ENCODE measurements around the gene HRAS. TPM values are rescaled to one million over a fixed set of nuclear protein-coding genes. Genes with fewer than 3 reads are reported as not detected.

HRAS gene
- total RNA-seq, 1 donor from 2014 or later: 43.9 TPM

DNA sequence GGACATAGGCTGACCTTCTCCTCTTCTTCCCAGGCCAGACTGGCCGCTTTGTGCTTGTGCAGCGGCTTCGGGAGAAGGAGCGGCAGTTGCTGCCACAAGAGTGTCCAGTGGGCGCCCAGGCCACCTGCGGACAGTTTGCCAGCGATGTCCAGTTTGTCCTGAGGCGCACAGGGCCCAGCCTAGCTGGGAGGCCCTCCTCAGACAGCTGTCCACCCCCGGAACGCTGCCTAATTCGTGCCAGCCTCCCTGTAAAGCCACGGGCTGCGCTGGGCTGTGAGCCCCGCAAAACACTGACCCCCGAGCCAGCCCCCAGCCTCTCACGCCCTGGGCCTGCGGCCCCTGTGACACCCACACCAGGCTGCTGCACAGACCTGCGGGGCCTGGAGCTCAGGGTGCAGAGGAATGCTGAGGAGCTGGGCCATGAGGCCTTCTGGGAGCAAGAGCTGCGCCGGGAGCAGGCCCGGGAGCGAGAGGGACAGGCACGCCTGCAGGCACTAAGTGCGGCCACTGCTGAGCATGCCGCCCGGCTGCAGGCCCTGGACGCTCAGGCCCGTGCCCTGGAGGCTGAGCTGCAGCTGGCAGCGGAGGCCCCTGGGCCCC is 26.8 kb upstream of the HRAS start:
- Mint-ChIP-seq H3K27ac (no peak overlapping the region), H3K9me3 (no peaks in the 10 kb centered on the region), H3K4me1 (peaks cover 15% of the 10 kb centered on the region), H3K4me3 (peak overlapping the region; percentile 84), H3K27me3 (no peaks in the 10 kb centered on the region), H3K36me3 (ENCODE audit: low read depth) (peaks cover 5% of the 10 kb centered on the region)
- no peak for DNase-seq
- ChIA-PET CTCF (no interaction called here), POLR2A (interaction anchor here (0.6 to 4.8 kb wide), 6 partner anchors 14 to 87 kb away, joined by 3 to 26 read pairs (median 4); partner anchors contain the start of genes HRAS, IRF7, LRRC56 and PHRF1)
- ATAC-seq (ENCODE audit: low read depth): no peak
- intact Hi-C loops (cut with micrococcal nuclease): no loop called here
- TF ChIP-seq, protein P1, sequence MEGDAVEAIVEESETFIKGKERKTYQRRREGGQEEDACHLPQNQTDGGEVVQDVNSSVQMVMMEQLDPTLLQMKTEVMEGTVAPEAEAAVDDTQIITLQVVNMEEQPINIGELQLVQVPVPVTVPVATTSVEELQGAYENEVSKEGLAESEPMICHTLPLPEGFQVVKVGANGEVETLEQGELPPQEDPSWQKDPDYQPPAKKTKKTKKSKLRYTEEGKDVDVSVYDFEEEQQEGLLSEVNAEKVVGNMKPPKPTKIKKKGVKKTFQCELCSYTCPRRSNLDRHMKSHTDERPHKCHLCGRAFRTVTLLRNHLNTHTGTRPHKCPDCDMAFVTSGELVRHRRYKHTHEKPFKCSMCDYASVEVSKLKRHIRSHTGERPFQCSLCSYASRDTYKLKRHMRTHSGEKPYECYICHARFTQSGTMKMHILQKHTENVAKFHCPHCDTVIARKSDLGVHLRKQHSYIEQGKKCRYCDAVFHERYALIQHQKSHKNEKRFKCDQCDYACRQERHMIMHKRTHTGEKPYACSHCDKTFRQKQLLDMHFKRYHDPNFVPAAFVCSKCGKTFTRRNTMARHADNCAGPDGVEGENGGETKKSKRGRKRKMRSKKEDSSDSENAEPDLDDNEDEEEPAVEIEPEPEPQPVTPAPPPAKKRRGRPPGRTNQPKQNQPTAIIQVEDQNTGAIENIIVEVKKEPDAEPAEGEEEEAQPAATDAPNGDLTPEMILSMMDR (IDR thresholded peaks at IDR 0.05): no peak

DNA sequence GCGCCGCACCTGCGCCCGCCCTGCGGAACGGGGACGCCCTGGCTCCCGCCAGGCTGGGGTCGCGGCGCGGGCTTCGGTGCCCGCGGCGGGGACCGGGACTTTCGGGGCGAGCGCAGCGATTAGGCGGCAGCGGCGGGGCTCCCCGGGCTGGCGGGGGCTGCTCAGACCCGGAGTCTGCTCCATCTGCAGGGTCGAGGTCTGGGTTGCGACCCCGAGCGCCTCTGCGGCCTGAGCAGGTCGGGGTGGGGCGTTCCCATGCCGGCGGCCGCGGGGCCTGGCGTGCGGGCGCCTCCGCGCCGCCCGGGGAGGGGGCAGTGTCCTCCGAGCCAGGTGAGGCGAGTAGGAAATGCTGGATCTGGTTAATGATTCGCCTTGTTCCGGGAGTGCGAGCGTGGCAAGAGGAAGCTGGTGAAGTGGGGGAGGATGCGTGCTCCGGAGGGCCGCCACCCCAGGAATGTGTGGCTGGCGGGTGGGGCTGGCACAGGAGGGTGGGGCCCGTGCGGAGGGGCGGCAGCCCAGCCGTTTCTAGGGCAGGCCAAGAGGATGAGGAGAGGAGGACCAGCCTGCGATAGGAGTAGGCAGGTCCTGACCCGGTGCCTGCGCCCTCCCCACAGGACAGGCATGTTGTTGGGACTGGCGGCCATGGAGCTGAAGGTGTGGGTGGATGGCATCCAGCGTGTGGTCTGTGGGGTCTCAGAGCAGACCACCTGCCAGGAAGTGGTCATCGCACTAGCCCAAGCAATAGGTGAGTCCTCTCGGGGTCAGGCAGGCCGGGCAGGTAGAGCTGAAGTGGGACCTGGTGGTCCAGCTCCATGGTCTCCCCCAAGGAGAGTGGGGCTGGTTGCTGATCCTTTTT is 26.0 kb upstream of the HRAS start:
- intact Hi-C loops (cut with micrococcal nuclease): no loop called here
- TF ChIP-seq, protein P1 (IDR thresholded peaks at IDR 0.05): no peak
- H3K4me3 Mint-ChIP-seq: peak overlapping the region; percentile 84
- peaks cover 5% of the 10 kb centered on the region for H3K36me3 Mint-ChIP-seq (ENCODE audit: low read depth)
- H3K9me3 Mint-ChIP-seq: no peaks in the 10 kb centered on the region
- CTCF ChIA-PET: no interaction called here
- peak overlapping the region; percentile 59 for H3K27ac Mint-ChIP-seq
- H3K4me1 Mint-ChIP-seq: peaks cover 17% of the 10 kb centered on the region
- H3K27me3 Mint-ChIP-seq: no peaks in the 10 kb centered on the region
- DNase-seq (no peak), ATAC-seq (ENCODE audit: low read depth) (peak; percentile 15)
- POLR2A ChIA-PET: interaction anchor here (0.6 to 4.8 kb wide), 6 partner anchors 15 to 88 kb away, joined by 3 to 26 read pairs (median 4); partner anchors contain the start of genes HRAS, IRF7, LRRC56 and PHRF1

DNA sequence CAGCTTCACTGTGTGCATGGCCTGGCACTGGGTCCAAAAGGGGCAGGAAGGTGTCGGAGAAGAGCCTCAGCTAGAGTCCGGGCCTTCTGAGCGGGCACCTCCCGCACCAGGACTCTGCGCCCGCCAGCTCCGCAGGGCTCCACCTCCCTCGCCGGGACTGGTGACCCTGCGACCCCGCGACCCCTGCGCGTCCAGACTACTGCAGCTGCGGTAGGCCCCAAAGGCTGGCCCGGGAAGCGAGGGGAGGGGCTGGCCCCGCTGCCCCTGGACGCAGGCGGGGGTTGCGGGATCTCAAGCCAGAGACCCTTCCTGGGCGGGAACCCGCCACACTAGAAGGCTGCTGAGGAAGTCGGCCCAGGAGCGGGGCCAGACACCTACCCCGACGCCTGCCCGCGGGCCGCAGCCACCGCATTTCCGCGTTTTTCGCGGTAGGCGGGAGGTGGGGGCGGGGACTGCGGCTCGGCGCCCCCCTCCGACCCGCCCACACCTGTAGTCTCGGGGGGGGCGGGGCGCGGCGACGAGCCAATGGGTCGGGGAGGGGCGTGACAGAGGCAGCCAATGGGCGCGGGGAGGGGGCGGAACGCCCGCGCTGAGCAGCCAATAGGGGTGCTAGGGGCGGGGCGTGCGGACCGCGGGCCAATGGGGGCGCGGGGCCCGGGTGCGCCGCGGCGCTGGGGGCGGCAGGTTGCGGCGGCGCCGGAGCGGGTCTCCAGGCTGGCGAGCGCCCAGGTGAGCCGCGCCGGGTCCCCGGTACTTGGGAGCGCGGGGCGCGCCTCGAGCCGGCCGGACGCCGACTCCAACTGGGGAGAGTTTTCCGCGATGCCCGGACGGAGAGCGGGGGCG is 25.1 kb upstream of the HRAS start, which contains the start of the genes LMNTD2 and RASSF7:
Gene LMNTD2 (minus strand): TSS at position 434 of the 843 bp plus-strand sequence. CDS start 22 bp downstream, at position 412.
Gene RASSF7 (plus strand): TSS at position 666 of the 843 bp plus-strand sequence. CDS start 799 bp downstream, outside the sequence.
- intact Hi-C loops (cut with micrococcal nuclease): loop anchor here (1.0 kb wide), 5 partner anchors 8 to 236 kb away; partner anchors contain the start of genes LRRC56, PHRF1 and RNH1
- ChIA-PET POLR2A (interaction anchor here (0.7 to 4.8 kb wide), 10 partner anchors 15 to 249 kb away, joined by 3 to 26 read pairs (median 4); partner anchors contain the start of genes HRAS, LRRC56, PHRF1 and RPLP2), CTCF (interaction anchor here (0.8 kb wide), 1 partner anchor 161 kb away, joined by 3 read pairs; no protein-coding TSS in a partner anchor)
- Mint-ChIP-seq H3K36me3 (ENCODE audit: low read depth) (peaks cover 5% of the 10 kb centered on the region), H3K27ac (peak within 1 kb of the TSS; percentile 59), H3K27me3 (no peaks in the 10 kb centered on the region), H3K4me1 (peaks cover 17% of the 10 kb centered on the region), H3K4me3 (peak within 1 kb of the TSS; percentile 84), H3K9me3 (no peaks in the 10 kb centered on the region)
- TF ChIP-seq, protein P1 (IDR thresholded peaks at IDR 0.05): no peak
- peak; percentile 97 for DNase-seq
- peak; percentile 96 for ATAC-seq (ENCODE audit: low read depth)

DNA sequence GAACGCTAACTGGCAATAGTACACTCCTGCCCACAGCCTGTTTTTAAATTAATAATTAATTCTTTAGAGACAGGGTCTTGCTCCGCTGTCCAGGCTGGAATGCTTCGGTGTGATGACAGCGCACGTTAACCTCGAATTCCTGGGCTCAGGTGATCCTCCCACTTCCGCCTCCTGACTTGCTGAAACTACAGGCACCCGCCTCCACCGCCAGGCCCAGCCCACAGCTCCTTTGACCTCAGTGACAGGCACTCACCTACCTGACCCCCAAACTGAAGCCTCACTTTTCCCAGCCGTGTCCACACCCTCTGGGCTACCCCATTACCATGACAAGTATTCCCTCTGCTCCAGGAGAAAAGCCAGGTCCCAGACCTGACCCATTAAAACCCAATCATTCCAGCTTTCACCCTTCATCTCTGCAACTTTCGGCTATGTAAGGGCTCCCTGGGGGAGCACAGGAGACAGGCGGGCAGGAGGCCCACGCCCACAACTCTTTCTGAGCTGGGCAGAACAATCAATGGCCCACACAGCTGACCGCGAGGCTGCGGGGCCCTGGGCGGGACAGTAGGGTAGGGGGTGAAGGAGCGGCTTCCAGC is 24.4 kb upstream of the HRAS start:
- Mint-ChIP-seq H3K27ac (peak overlapping the region; percentile 59), H3K9me3 (no peaks in the 10 kb centered on the region), H3K4me1 (peaks cover 17% of the 10 kb centered on the region), H3K27me3 (no peaks in the 10 kb centered on the region), H3K36me3 (ENCODE audit: low read depth) (peaks cover 5% of the 10 kb centered on the region), H3K4me3 (peak overlapping the region; percentile 84)
- ChIA-PET CTCF (interaction anchor here (0.8 kb wide), 1 partner anchor 162 kb away, joined by 3 read pairs; no protein-coding TSS in a partner anchor), POLR2A (interaction anchor here (0.7 to 4.8 kb wide), 8 partner anchors 14 to 250 kb away, joined by 3 to 26 read pairs (median 4); partner anchors contain the start of genes LRRC56, PHRF1 and RPLP2)
- DNase-seq: no peak
- intact Hi-C loops (cut with micrococcal nuclease): loop anchor here (1.0 kb wide), 5 partner anchors 8 to 236 kb away; partner anchors contain the start of genes LRRC56, PHRF1 and RNH1
- ATAC-seq (ENCODE audit: low read depth): no peak
- TF ChIP-seq, protein P1 (IDR thresholded peaks at IDR 0.05): no peak
